Nephron (organoid): ENCODE results near the gene VMP1.

Source experiments
- H3K27ac Mint-ChIP-seq, 3 experiments: 2 replicates each; pipeline ENCODE4 v1.8.0; 2020; ENCODE audit warnings: mixed read lengths in 3 of 3, mild to moderate bottlenecking in 2 of 3, moderate library complexity in 1 of 3
- H3K27me3 Mint-ChIP-seq: 2 replicates; pipeline ENCODE4 v1.8.0; 2021; ENCODE audit warnings: low read depth, mild to moderate bottlenecking, moderate library complexity, mixed read lengths
- H3K36me3 Mint-ChIP-seq: 2 replicates; pipeline ENCODE4 v1.8.0; 2020; ENCODE audit warnings: low read depth, mixed read lengths
- H3K4me1 Mint-ChIP-seq: 2 replicates; pipeline ENCODE4 v1.8.0; 2020; ENCODE audit warnings: mixed read lengths
- H3K4me3 Mint-ChIP-seq, 3 experiments: 2 replicates each; pipeline ENCODE4 v1.8.0; 2020; ENCODE audit warnings: mild to moderate bottlenecking in 3 of 3, mixed read lengths in 3 of 3, moderate library complexity in 2 of 3
- H3K9me3 Mint-ChIP-seq: 2 replicates; pipeline ENCODE4 v1.8.0; 2020; ENCODE audit warnings: mixed read lengths
- CTCF ChIP-seq, 3 experiments: fragments of 200-600 bp; sonication (generic); IDR thresholded peaks; one replicate each; pipeline ENCODE4 v1.5.0; 2021; ENCODE audit warnings: antibody characterized with exemption in 3 of 3; ENCODE audit not compliant: unreplicated experiment in 3 of 3

The VMP1 gene

GRCh38 chr17:59890720-59891119 lies 183.3 kb downstream of the VMP1 start:
- Mint-ChIP-seq H3K27ac (peak overlapping the region in 1 of 3 experiments; percentile 2), H3K9me3 (no peaks in the 10 kb centered on the region), H3K36me3 (peaks cover 28% of the 10 kb centered on the region), H3K27me3 (no peaks in the 10 kb centered on the region), H3K4me3 (peak overlapping the region; percentile 58 to 82 (median 71)), H3K4me1 (peaks cover 29% of the 10 kb centered on the region)
- TF ChIP-seq CTCF (IDR thresholded peaks at IDR 0.05; ENCODE audit: unreplicated experiment in 3 of 3) = no peak
